Adrenal gland (tissue), 12 donors: ENCODE results near the gene MAL. TPM values are rescaled to one million over a fixed set of nuclear protein-coding genes. Genes with fewer than 3 reads are reported as not detected.

Source experiments
- DNase-seq, 7 donors: peaks; one replicate each; pipeline ENCODE4 v3.0.0-alpha.2; 2019 to 2020
- H3K27ac ChIP-seq, 5 donors: fragments of 200-600 bp; sonication (generic) in 4 of 5; 1 replicate in 3 of 5; 2 replicates in 2 of 5; pipeline versions ENCODE4 v1.5.1 to v1.8.0; 2016 to 2020; ENCODE audit warnings: mild to moderate bottlenecking in 1 of 5
- H3K27me3 ChIP-seq: fragments of 200-600 bp; 2 replicates; pipeline ENCODE4 v1.8.0; 2021
- H3K36me3 ChIP-seq, 2 donors: fragments of 200-600 bp; replicated peaks in 1 of 2; 1 replicate in 1 of 2; 2 replicates in 1 of 2; pipeline versions ENCODE4 v1.5.1 to v1.8.0; 2018 to 2022
- H3K4me1 ChIP-seq, 2 donors: fragments of 200-600 bp; replicated peaks in 1 of 2; 1 replicate in 1 of 2; 2 replicates in 1 of 2; pipeline versions ENCODE4 v1.5.1 to v1.8.0; 2018 to 2021
- H3K4me3 ChIP-seq, 4 donors: fragments of 200-600 bp; sonication (generic) in 3 of 4; one replicate each; pipeline ENCODE4 v1.5.1; 2016 to 2018
- H3K9me3 ChIP-seq, 3 donors: fragments of 200-600 bp; sonication (generic) in 1 of 3; replicated peaks in 1 of 3; 1 replicate in 2 of 3; 2 replicates in 1 of 3; pipeline versions ENCODE4 v1.5.1 to v1.8.0; 2016 to 2021
- POLR2A ChIP-seq, 2 donors: fragments of 450-650 bp; IDR thresholded peaks; one replicate each; pipeline ENCODE4 v1.6.1; 2017; ENCODE audit warnings: antibody characterized with exemption in 2 of 2, mild to moderate bottlenecking in 2 of 2, moderate library complexity in 1 of 2
- WGBS, 4 donors: extraction: QIAGEN DNeasy Blood & Tissue Kit in 2 of 4; methylation state at CpG; one replicate each; pipeline versions ENCODE4 v1.1.5 to v1.1.7; 2013 to 2017; 5-methylcytosine and 5-hydroxymethylcytosine counted together
- intact Hi-C, 2 donors: fragments of 100-400 bp; cut with DNase I; formaldehyde crosslinking; loops; one replicate each; pipeline versions ENCODE4 v1.14.1 to v1.15.0; 2022 to 2023
- polyA plus RNA-seq, 3 donors: library from polyadenylated mRNA; stranded (reverse); fragments of 200-250 nt in 2 of 3; fragments of 350-450 nt in 1 of 3; fragmentation: Illumina TruSeq in 1 of 3; extraction: RNeasy Lipid Tissue Mini Kit (QIAGEN cat#74804) in 1 of 3; gene quantifications; one replicate each; pipeline ENCODE4 v1.2.3, GENCODE V29; 2013 to 2014
- total RNA-seq, 9 donors: library from RNA; depleted of rRNA in 4 of 9; stranded (reverse); fragments of >200 nt in 4 of 9; fragments of 120-200 nt in 1 of 9; fragmentation: NEBNext Ultra II Directional in 1 of 9; extraction: Animal tissue kit (Norgen Biotek cat#: 25700) in 1 of 9; gene quantifications; one replicate each; pipeline versions ENCODE4 v1.1.0 to v1.2.4, GENCODE V29; 2013 to 2023
- TF ChIP-seq, protein P1 (sequence below), 6 experiments: fragments of 450-650 bp in 4 of 6; fragments of 200-600 bp in 2 of 6; sonication (generic) in 1 of 6; IDR thresholded peaks; 1 replicate in 5 of 6; 2 replicates in 1 of 6; pipeline versions ENCODE4 v1.5.1 to v1.8.0; 2016 to 2021; ENCODE audit warnings: antibody characterized with exemption in 6 of 6, mild to moderate bottlenecking in 2 of 6, moderate library complexity in 1 of 6
- donor health status: healthy with polysubstance abuse.
- donor health status: Bipolar disorder and iron deficiency.
- donor health status: DM: yes; HTN: yes; CAD: no.
- donor health status: DM: no; HTN: no; CAD: no.
- donor health status: DM: no; HTN: no; CAD: no.
- donor health status: DM: yes; HTN: yes; CAD: no.

The MAL gene
- total and polyA plus RNA-seq, 12 donors: 0.32 to 4.5 (median 0.68) TPM; not detected in 4

GRCh38 chr2:95031726-95032116 is 6.2 kb downstream of the MAL start:
- no peaks in the 10 kb centered on the region for H3K36me3 ChIP-seq
- 64 to 83% (median 78%) methylated on average over 1 of the region's 1 CpG for WGBS, 4 donors
- H3K27ac ChIP-seq: no peak overlapping the region
- no peak for DNase-seq
- no peak for TF ChIP-seq POLR2A (IDR thresholded peaks at IDR 0.05)
- TF ChIP-seq, protein P1, sequence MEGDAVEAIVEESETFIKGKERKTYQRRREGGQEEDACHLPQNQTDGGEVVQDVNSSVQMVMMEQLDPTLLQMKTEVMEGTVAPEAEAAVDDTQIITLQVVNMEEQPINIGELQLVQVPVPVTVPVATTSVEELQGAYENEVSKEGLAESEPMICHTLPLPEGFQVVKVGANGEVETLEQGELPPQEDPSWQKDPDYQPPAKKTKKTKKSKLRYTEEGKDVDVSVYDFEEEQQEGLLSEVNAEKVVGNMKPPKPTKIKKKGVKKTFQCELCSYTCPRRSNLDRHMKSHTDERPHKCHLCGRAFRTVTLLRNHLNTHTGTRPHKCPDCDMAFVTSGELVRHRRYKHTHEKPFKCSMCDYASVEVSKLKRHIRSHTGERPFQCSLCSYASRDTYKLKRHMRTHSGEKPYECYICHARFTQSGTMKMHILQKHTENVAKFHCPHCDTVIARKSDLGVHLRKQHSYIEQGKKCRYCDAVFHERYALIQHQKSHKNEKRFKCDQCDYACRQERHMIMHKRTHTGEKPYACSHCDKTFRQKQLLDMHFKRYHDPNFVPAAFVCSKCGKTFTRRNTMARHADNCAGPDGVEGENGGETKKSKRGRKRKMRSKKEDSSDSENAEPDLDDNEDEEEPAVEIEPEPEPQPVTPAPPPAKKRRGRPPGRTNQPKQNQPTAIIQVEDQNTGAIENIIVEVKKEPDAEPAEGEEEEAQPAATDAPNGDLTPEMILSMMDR (IDR thresholded peaks at IDR 0.05): no peak
- no peaks in the 10 kb centered on the region for H3K9me3 ChIP-seq
- intact Hi-C loops: no loop called here
- H3K27me3 ChIP-seq: peaks cover 11% of the 10 kb centered on the region
- H3K4me1 ChIP-seq: no peaks in the 10 kb centered on the region
- H3K4me3 ChIP-seq: no peak overlapping the region

DNA sequence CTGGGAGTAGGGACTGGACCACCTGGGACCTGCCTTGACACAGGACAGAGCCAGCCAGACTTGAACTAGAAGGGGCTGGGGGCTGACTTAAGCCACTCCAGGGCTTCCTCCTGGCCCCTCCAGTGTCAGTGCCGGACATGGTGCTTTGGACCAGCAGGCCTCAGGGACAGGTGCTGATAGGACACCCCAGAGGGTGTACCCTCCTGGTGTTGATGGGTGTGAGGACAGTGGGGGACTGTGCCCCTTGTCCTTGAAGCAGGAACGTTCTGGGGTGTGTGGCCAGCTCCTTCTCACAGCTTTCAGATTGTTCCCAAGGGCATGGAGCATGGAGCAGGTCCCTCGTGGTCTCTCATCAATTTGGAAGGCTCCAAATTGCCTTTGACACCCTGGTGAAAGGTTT is 6.8 kb downstream of the MAL start:
- Histone ChIP-seq H3K4me1 (no peaks in the 10 kb centered on the region), H3K4me3 (no peak overlapping the region), H3K9me3 (no peaks in the 10 kb centered on the region), H3K36me3 (no peaks in the 10 kb centered on the region), H3K27me3 (peaks cover 5% of the 10 kb centered on the region), H3K27ac (no peak overlapping the region)
- TF ChIP-seq POLR2A (IDR thresholded peaks at IDR 0.05): no peak
- TF ChIP-seq, protein P1 (IDR thresholded peaks at IDR 0.05): no peak
- WGBS, 4 donors: 20 to 52% (median 38%) methylated on average over 1 to 3 of the region's 3 CpGs
- no peak for DNase-seq
- intact Hi-C loops: no loop called here

DNA sequence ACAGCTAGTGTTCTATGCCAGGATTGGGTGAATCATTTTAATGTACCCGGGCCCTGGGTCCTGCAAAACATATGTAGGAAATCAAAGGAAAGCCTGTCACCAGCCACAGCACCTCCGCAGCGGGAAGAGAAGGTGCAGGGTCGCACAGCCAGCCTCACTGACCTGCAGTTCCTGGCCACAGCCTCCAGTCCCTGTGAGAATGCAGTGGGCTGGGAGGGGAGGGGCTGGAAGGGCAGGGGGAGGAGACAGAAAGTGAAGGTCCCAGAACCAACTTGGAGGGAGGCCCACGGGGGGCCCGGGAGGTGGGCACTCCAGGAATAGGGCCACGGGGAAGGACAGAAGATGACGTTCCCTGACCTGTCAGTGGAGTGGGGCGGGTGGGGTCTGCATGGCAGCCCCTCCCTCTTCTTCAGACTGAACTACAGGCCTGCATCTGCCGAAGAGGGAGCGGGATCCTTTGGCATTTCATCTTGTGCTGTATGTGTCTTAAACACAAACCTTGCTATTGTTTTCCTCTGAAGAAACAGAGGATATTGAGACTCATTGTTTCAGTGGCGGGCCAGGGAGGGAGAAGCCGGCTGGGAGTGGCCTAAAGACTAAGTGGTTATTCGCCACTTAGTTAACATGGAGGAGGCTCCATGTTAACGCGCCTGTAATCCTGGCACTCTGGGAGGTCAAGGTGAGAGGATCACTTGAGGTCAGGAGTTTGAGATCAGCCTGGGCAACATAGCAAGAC is 7.5 kb downstream of the MAL start:
- Histone ChIP-seq H3K27ac (no peak overlapping the region), H3K4me3 (no peak overlapping the region), H3K36me3 (no peaks in the 10 kb centered on the region), H3K27me3 (no peaks in the 10 kb centered on the region), H3K9me3 (no peaks in the 10 kb centered on the region), H3K4me1 (no peaks in the 10 kb centered on the region)
- DNase-seq: no peak
- intact Hi-C loops: no loop called here
- WGBS, 4 donors: 56 to 60% (median 56%) methylated on average over 14 to 16 of the region's 16 CpGs
- no peak for TF ChIP-seq POLR2A (IDR thresholded peaks at IDR 0.05)
- TF ChIP-seq, protein P1 (IDR thresholded peaks at IDR 0.05): no peak

- no peak overlapping the region for H3K4me3 ChIP-seq
- no peak overlapping the region for H3K27ac ChIP-seq
- H3K4me1 ChIP-seq: no peaks in the 10 kb centered on the region
- no peaks in the 10 kb centered on the region for H3K27me3 ChIP-seq
- TF ChIP-seq, protein P1 (IDR thresholded peaks at IDR 0.05): no peak
- TF ChIP-seq POLR2A (IDR thresholded peaks at IDR 0.05): no peak
- 44 to 72% (median 61%) methylated on average over 4 of the region's 4 CpGs for WGBS, 4 donors
- H3K36me3 ChIP-seq: no peaks in the 10 kb centered on the region
- H3K9me3 ChIP-seq: no peaks in the 10 kb centered on the region
- no peak for DNase-seq
- intact Hi-C loops: no loop called here
These were observed 8.7 kb downstream of the MAL start for GRCh38 chr2:95034221-95034620.
